Stimulated activated naive CD8-positive, alpha-beta T cell treated with anti-CD3 and anti-CD28 coated beads, Interleukin-15, Interleukin-2, amounts not matched to agents 100 ng/mL and 50 ng/mL, for 24 hours (primary cell): Measurements from ENCODE around the gene PSMC4.
"Not testable (repeated sequence)": the region's sequence is repeated elsewhere in the genome, so short reads cannot be mapped to it uniquely, and the experiment has no call there.

ENCODE experiments used
- H3K27ac Mint-ChIP-seq: one replicate; pipeline ENCODE4 v1.8.0; 2021; ENCODE audit warnings: mild to moderate bottlenecking, mixed read lengths
- H3K27me3 Mint-ChIP-seq: one replicate; pipeline ENCODE4 v1.8.0; 2021; ENCODE audit warnings: mixed read lengths
- H3K36me3 Mint-ChIP-seq: one replicate; pipeline ENCODE4 v1.8.0; 2021; ENCODE audit warnings: low read depth, mixed read lengths
- H3K4me1 Mint-ChIP-seq: one replicate; pipeline ENCODE4 v1.8.0; 2021; ENCODE audit warnings: low read depth, mixed read lengths
- H3K4me3 Mint-ChIP-seq: one replicate; pipeline ENCODE4 v1.8.0; 2021; ENCODE audit warnings: mild to moderate bottlenecking, mixed read lengths
- H3K9me3 Mint-ChIP-seq: one replicate; pipeline ENCODE4 v1.8.0; 2021; ENCODE audit warnings: mixed read lengths

Gene PSMC4

GRCh38 chr19:39937787-39938186 lies 33.2 kb upstream of the PSMC4 start:
- no peak overlapping the region for H3K4me3 Mint-ChIP-seq
- H3K9me3 Mint-ChIP-seq, result peaks cover 7% of the 10 kb centered on the region
- no peaks in the 10 kb centered on the region for H3K27me3 Mint-ChIP-seq
- H3K36me3 Mint-ChIP-seq, result peaks cover 18% of the 10 kb centered on the region
- peaks cover 81% of the 10 kb centered on the region for H3K4me1 Mint-ChIP-seq
- no peak overlapping the region for H3K27ac Mint-ChIP-seq

- H3K4me3 Mint-ChIP-seq, result no peak overlapping the region
- H3K36me3 Mint-ChIP-seq, result peaks cover 23% of the 10 kb centered on the region
- H3K9me3 Mint-ChIP-seq, result peaks cover 7% of the 10 kb centered on the region
- no peaks in the 10 kb centered on the region for H3K27me3 Mint-ChIP-seq
- no peak overlapping the region for H3K27ac Mint-ChIP-seq
- peaks cover 89% of the 10 kb centered on the region for H3K4me1 Mint-ChIP-seq
Observed at GRCh38 chr19:39939556-39939955, 31.4 kb upstream of the PSMC4 start.

DNA sequence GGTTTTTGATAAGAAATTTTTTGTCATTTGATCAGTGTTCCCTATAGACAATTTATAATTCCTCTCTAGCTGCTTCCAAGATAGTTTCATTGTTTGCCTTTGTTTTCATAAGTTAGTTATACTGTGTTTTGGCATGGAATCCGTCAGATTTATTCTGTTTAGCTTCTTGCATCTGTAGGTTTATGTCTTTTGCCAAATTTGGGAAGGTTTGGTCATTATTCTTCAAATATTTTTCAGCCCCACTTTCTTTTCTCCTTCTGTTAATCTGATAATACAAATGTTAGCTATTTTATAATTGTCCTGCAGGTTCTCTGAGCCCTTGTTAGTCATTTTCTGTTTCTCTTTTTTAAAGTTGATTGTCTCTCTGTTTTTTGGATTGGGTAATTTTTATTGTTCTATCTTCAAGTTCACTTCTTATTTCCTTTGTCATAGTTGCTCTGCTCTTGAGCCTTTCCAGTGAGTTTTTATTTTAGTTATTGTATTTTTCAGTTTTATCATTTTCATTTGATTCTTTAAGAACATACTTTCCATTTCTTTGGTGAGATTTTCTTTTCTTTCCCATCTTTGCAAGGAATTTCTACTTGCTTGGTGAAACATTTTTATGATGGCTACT lies 30.6 kb upstream of the PSMC4 start:
- peaks cover 7% of the 10 kb centered on the region for H3K9me3 Mint-ChIP-seq
- H3K4me3 Mint-ChIP-seq, result peak overlapping the region; percentile 80
- peak overlapping the region; percentile 85 for H3K27ac Mint-ChIP-seq
- no peaks in the 10 kb centered on the region for H3K27me3 Mint-ChIP-seq
- peaks cover 89% of the 10 kb centered on the region for H3K4me1 Mint-ChIP-seq
- H3K36me3 Mint-ChIP-seq, result peaks cover 23% of the 10 kb centered on the region

GRCh38 chr19:39941151-39941550 lies 29.8 kb upstream of the PSMC4 start:
- no peaks in the 10 kb centered on the region for H3K27me3 Mint-ChIP-seq
- peaks cover 89% of the 10 kb centered on the region for H3K4me1 Mint-ChIP-seq
- peak overlapping the region; percentile 80 for H3K4me3 Mint-ChIP-seq
- peaks cover 23% of the 10 kb centered on the region for H3K36me3 Mint-ChIP-seq
- peaks cover 7% of the 10 kb centered on the region for H3K9me3 Mint-ChIP-seq
- peak overlapping the region; percentile 85 for H3K27ac Mint-ChIP-seq

- Mint-ChIP-seq H3K36me3 (peaks cover 23% of the 10 kb centered on the region), H3K9me3 (peaks cover 7% of the 10 kb centered on the region), H3K27me3 (no peaks in the 10 kb centered on the region), H3K4me3 (peak overlapping the region; percentile 80), H3K27ac (peak overlapping the region; percentile 85), H3K4me1 (peaks cover 88% of the 10 kb centered on the region)
Observed at GRCh38 chr19:39941615-39942365, 29.2 kb upstream of the PSMC4 start.

GRCh38 chr19:39942366-39942730 lies 28.6 kb upstream of the PSMC4 start:
- Mint-ChIP-seq H3K9me3 (peaks cover 7% of the 10 kb centered on the region), H3K27ac (peak overlapping the region; percentile 85), H3K4me3 (peak overlapping the region; percentile 80), H3K4me1 (peaks cover 85% of the 10 kb centered on the region), H3K27me3 (no peaks in the 10 kb centered on the region), H3K36me3 (peaks cover 23% of the 10 kb centered on the region)

GRCh38 chr19:39943586-39943985 lies 27.4 kb upstream of the PSMC4 start:
- no peaks in the 10 kb centered on the region for H3K27me3 Mint-ChIP-seq
- H3K27ac Mint-ChIP-seq, result no peak overlapping the region
- H3K36me3 Mint-ChIP-seq, result peaks cover 23% of the 10 kb centered on the region
- H3K4me1 Mint-ChIP-seq, result peaks cover 88% of the 10 kb centered on the region
- no peak overlapping the region for H3K4me3 Mint-ChIP-seq
- H3K9me3 Mint-ChIP-seq, result peaks cover 7% of the 10 kb centered on the region

- Mint-ChIP-seq H3K4me3 (no peak overlapping the region), H3K9me3 (no peaks in the 10 kb centered on the region), H3K4me1 (peaks cover 92% of the 10 kb centered on the region), H3K27ac (peak overlapping the region; percentile 15), H3K27me3 (no peaks in the 10 kb centered on the region), H3K36me3 (peaks cover 10% of the 10 kb centered on the region)
Observed at GRCh38 chr19:39946532-39946931, 24.4 kb upstream of the PSMC4 start.

GRCh38 chr19:39949026-39949747 lies 21.8 kb upstream of the PSMC4 start:
- Mint-ChIP-seq H3K4me3 (peak overlapping the region; percentile 39), H3K27ac (peak overlapping the region; percentile 88)

GRCh38 chr19:39951065-39951650 lies 19.8 kb upstream of the PSMC4 start:
- H3K36me3 Mint-ChIP-seq, result peaks cover 9% of the 10 kb centered on the region
- H3K4me1 Mint-ChIP-seq, result peaks cover 87% of the 10 kb centered on the region
- H3K4me3 Mint-ChIP-seq, result peak overlapping the region; percentile 63
- peaks cover 3% of the 10 kb centered on the region for H3K9me3 Mint-ChIP-seq
- H3K27ac Mint-ChIP-seq, result peak overlapping the region; percentile 88
- no peaks in the 10 kb centered on the region for H3K27me3 Mint-ChIP-seq

More at GRCh38 chr19:39949026-39949747, 21.8 kb upstream of the PSMC4 start:
- Mint-ChIP-seq H3K9me3 (peaks cover 3% of the 10 kb centered on the region), H3K4me1 (peaks cover 94% of the 10 kb centered on the region), H3K36me3 (peaks cover 11% of the 10 kb centered on the region), H3K27me3 (no peaks in the 10 kb centered on the region)

DNA sequence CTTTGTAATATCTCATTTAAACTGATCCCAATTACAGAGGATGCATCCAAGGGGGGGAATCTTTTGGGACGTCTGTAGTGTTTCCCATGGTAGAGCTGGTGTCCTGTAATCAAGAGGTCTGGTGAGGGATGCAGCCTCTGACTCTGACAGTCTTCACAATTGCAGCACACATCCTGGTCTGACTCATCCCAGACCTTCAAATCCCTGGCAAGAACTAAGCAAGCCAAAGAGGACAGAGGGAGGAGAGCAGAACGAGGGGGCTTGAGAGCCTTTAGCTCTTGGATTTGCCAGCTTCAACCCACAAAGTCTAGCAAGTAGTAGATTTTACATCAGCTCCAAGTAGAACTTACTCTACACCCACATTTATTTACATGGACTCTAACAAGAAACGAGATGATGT lies 19.3 kb upstream of the PSMC4 start:
- Mint-ChIP-seq H3K27me3 (no peaks in the 10 kb centered on the region), H3K9me3 (peaks cover 3% of the 10 kb centered on the region), H3K36me3 (peaks cover 9% of the 10 kb centered on the region), H3K27ac (peak overlapping the region; percentile 93), H3K4me3 (peak overlapping the region; percentile 63), H3K4me1 (peaks cover 86% of the 10 kb centered on the region)

DNA sequence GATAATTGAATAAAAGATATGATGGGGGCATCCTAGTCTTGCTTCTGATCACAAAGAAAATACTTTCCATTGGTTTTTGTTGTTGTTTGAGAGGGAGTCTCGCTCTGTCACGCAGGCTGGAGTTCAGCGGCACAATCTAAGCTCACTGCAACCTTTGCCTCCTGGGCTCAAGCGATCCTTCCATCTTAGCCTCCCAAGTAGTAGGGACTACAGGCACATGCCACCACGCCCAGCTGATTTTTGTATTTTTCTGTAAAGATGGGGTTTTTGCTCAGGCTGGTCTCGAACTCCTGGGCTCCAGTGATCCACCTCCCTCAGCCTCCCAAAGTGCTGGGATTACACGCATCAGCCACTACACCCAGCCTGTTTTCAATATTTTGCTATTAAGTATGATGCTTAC lies 17.1 kb upstream of the PSMC4 start:
- Mint-ChIP-seq H3K9me3 (peaks cover 3% of the 10 kb centered on the region), H3K4me3 (peak overlapping the region; percentile 71), H3K27me3 (no peaks in the 10 kb centered on the region), H3K36me3 (peaks cover 9% of the 10 kb centered on the region), H3K4me1 (peaks cover 77% of the 10 kb centered on the region), H3K27ac (peak overlapping the region; percentile 93)

DNA sequence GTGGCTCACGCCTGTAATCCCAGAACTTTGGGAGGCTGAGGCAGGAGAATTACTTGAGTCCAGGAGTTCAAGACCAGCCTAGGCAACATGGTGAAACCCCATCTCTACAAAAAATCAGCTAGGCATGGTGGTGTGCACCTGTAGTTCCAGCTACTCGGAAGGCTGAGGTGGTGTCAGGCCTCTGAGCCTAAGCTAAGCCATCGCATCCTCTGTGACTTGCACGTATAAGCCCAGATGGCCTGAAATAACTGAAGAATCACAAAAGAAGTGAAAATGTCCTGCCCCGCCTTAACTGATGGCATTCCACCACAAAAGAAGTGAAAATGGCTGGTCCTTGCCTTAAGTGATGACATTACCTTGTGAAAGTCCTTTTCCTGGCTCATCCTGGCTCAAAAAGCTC lies 13.1 kb upstream of the PSMC4 start:
- H3K27me3 Mint-ChIP-seq, H3K9me3 Mint-ChIP-seq, H3K4me3 Mint-ChIP-seq, H3K36me3 Mint-ChIP-seq, H3K27ac Mint-ChIP-seq: not testable (repeated sequence)
- peaks cover 60% of the 10 kb centered on the region for H3K4me1 Mint-ChIP-seq

- Mint-ChIP-seq H3K27ac (peak overlapping the region; percentile 89), H3K4me3 (peak overlapping the region; percentile 49), H3K4me1 (peaks cover 52% of the 10 kb centered on the region)
- not testable (repeated sequence) for H3K27me3 Mint-ChIP-seq, H3K9me3 Mint-ChIP-seq, H3K36me3 Mint-ChIP-seq
Observed at GRCh38 chr19:39958942-39959341, 12.0 kb upstream of the PSMC4 start.

- Mint-ChIP-seq H3K4me1 (peaks cover 50% of the 10 kb centered on the region), H3K27ac (peak overlapping the region; percentile 89), H3K4me3 (peak overlapping the region; percentile 49)
- H3K9me3 Mint-ChIP-seq, H3K36me3 Mint-ChIP-seq, H3K27me3 Mint-ChIP-seq: not testable (repeated sequence)
Observed at GRCh38 chr19:39959407-39959806, 11.6 kb upstream of the PSMC4 start.
